SIG-M5 (cell line): ENCODE data around the gene KIAA0319L.
"Not testable (repeated sequence)": the region's sequence is repeated elsewhere in the genome, so short reads cannot be mapped to it uniquely, and the experiment has no call there.

Source experiments
- DNase-seq: peaks from one replicate; lab custom pipeline; 2025; lab: John Stamatoyannopoulos, UW

Gene KIAA0319L

GRCh38 chr1:35580949-35581388 lies 23.8 kb upstream of the KIAA0319L start:
- no peak for DNase-seq

- no peak for DNase-seq
Observed at GRCh38 chr1:35577071-35577998, 20.1 kb upstream of the KIAA0319L start.

- DNase-seq, result not testable (repeated sequence)
Observed at GRCh38 chr1:35576766-35577070, 19.5 kb upstream of the KIAA0319L start.

- no peak for DNase-seq
Observed at GRCh38 chr1:35576061-35576765, 19.0 kb upstream of the KIAA0319L start.

- no peak for DNase-seq
Observed at GRCh38 chr1:35575416-35575958, 18.3 kb upstream of the KIAA0319L start.

- DNase-seq, result no peak
Observed at GRCh38 chr1:35574655-35575415, 17.6 kb upstream of the KIAA0319L start.

GRCh38 chr1:35574125-35574654 lies 17.0 kb upstream of the KIAA0319L start:
- DNase-seq, result no peak

- no peak for DNase-seq
Observed at GRCh38 chr1:35573198-35574124, 16.3 kb upstream of the KIAA0319L start, which contains the start of gene TFAP2E. Gene TFAP2E, plus strand, starts transcription at chr1:35573314. Its CDS starts 264 bp downstream, at chr1:35573578.

GRCh38 chr1:35572296-35572695 lies 15.1 kb upstream of the KIAA0319L start:
- no peak for DNase-seq

GRCh38 chr1:35571263-35571662 lies 14.1 kb upstream of the KIAA0319L start:
- no peak for DNase-seq

GRCh38 chr1:35570589-35571137 lies 13.5 kb upstream of the KIAA0319L start:
- DNase-seq, result no peak

- no peak for DNase-seq
Observed at GRCh38 chr1:35569936-35570335, 12.7 kb upstream of the KIAA0319L start.

GRCh38 chr1:35568975-35569395 lies 11.8 kb upstream of the KIAA0319L start:
- DNase-seq, result no peak

- no peak for DNase-seq
Observed at GRCh38 chr1:35567947-35568558, 10.8 kb upstream of the KIAA0319L start.

- no peak for DNase-seq
Observed at GRCh38 chr1:35565742-35566133, 8.5 kb upstream of the KIAA0319L start.

- no peak for DNase-seq
Observed at GRCh38 chr1:35564884-35565741, 7.9 kb upstream of the KIAA0319L start.

- DNase-seq, result no peak
Observed at GRCh38 chr1:35564037-35564883, 7.1 kb upstream of the KIAA0319L start.

GRCh38 chr1:35563166-35563565 lies 6.0 kb upstream of the KIAA0319L start:
- no peak for DNase-seq
